ENCODE results near the gene SH3RF3.
A peak's percentile ranks its signal among the peaks of the same experiment; 100 is the strongest.

The SH3RF3 gene

GRCh38 chr2:109164739-109165221 is 35.8 kb downstream of the SH3RF3 start:
- no peak overlapping the region for H3K4ac ChIP-seq (ENCODE audit: low read depth, low read length)
- H3K4me2 ChIP-seq (ENCODE audit: low read length), result no peak overlapping the region
- no peak overlapping the region for H3K56ac ChIP-seq (ENCODE audit: low read length)
- no peak overlapping the region for H2BK120ac ChIP-seq (ENCODE audit: low read depth, low read length)
- H4K8ac ChIP-seq (ENCODE audit: low read depth, low read length), result no peak overlapping the region
- H3K4me1 ChIP-seq (ENCODE audit: control insufficient read depth, low read depth, low read length), result no peaks in the 10 kb centered on the region
- no peak overlapping the region for H4K5ac ChIP-seq (ENCODE audit: low read length)
- no peaks in the 10 kb centered on the region for H3K27me3 ChIP-seq (ENCODE audit: insufficient read depth, low read length, poor library complexity)
- DNase-seq, result no peak
- no peak overlapping the region for H2BK5ac ChIP-seq (ENCODE audit: low read length)
- no peak overlapping the region for H2BK15ac ChIP-seq (replicated peaks; ENCODE audit: low read depth)
- H3K9ac ChIP-seq (ENCODE audit: low read length), result no peak overlapping the region
- H3K4me3 ChIP-seq (ENCODE audit: low read length), result no peak overlapping the region
- no CpG with 5 or more reads among the region's 3 CpGs for WGBS (ENCODE audit: extremely low coverage, insufficient coverage, low lambda C conversion rate)
- H3K79me1 ChIP-seq (ENCODE audit: low read length), result no peaks in the 10 kb centered on the region
- H3K18ac ChIP-seq (ENCODE audit: low read length), result no peak overlapping the region
- H3K36me3 ChIP-seq (ENCODE audit: control insufficient read depth, insufficient read depth, low read length), result no peaks in the 10 kb centered on the region
- H3K79me2 ChIP-seq (ENCODE audit: control insufficient read depth, insufficient read depth, low read length), result no peaks in the 10 kb centered on the region
- no peak overlapping the region for H2AK5ac ChIP-seq (ENCODE audit: low read length)
- H3K23ac ChIP-seq (ENCODE audit: low read length), result no peak overlapping the region
- no peak overlapping the region for H3K27ac ChIP-seq (ENCODE audit: low read depth, low read length)

GRCh38 chr2:109166811-109167210 is 37.8 kb downstream of the SH3RF3 start:
- H3K9ac ChIP-seq (ENCODE audit: low read length), result no peak overlapping the region
- no peak overlapping the region for H2BK5ac ChIP-seq (ENCODE audit: low read length)
- no peak for DNase-seq
- H3K27me3 ChIP-seq (ENCODE audit: insufficient read depth, low read length, poor library complexity), result no peaks in the 10 kb centered on the region
- no peaks in the 10 kb centered on the region for H3K4me1 ChIP-seq (ENCODE audit: control insufficient read depth, low read depth, low read length)
- no peaks in the 10 kb centered on the region for H3K79me2 ChIP-seq (ENCODE audit: control insufficient read depth, insufficient read depth, low read length)
- no peaks in the 10 kb centered on the region for H3K79me1 ChIP-seq (ENCODE audit: low read length)
- no peak overlapping the region for H3K4me2 ChIP-seq (ENCODE audit: low read length)
- no peak overlapping the region for H3K27ac ChIP-seq (ENCODE audit: low read depth, low read length)
- no peak overlapping the region for H3K4me3 ChIP-seq (ENCODE audit: low read length)
- no peak overlapping the region for H3K18ac ChIP-seq (ENCODE audit: low read length)
- no peak overlapping the region for H2BK15ac ChIP-seq (replicated peaks; ENCODE audit: low read depth)
- WGBS (ENCODE audit: extremely low coverage, insufficient coverage, low lambda C conversion rate), result no CpG with 5 or more reads among the region's 2 CpGs
- H2BK120ac ChIP-seq (ENCODE audit: low read depth, low read length), result no peak overlapping the region
- no peak overlapping the region for H3K56ac ChIP-seq (ENCODE audit: low read length)
- no peaks in the 10 kb centered on the region for H3K36me3 ChIP-seq (ENCODE audit: control insufficient read depth, insufficient read depth, low read length)
- H2AK5ac ChIP-seq (ENCODE audit: low read length), result no peak overlapping the region
- no peak overlapping the region for H3K23ac ChIP-seq (ENCODE audit: low read length)
- H4K8ac ChIP-seq (ENCODE audit: low read depth, low read length), result no peak overlapping the region
- no peak overlapping the region for H4K5ac ChIP-seq (ENCODE audit: low read length)
- no peak overlapping the region for H3K4ac ChIP-seq (ENCODE audit: low read depth, low read length)

GRCh38 chr2:109168086-109168485 is 39.1 kb downstream of the SH3RF3 start:
- Histone ChIP-seq H3K27me3 (ENCODE audit: insufficient read depth, low read length, poor library complexity) (no peaks in the 10 kb centered on the region), H3K36me3 (ENCODE audit: control insufficient read depth, insufficient read depth, low read length) (no peaks in the 10 kb centered on the region), H2BK5ac (ENCODE audit: low read length) (no peak overlapping the region), H3K4me3 (ENCODE audit: low read length) (no peak overlapping the region), H2BK15ac (replicated peaks; ENCODE audit: low read depth) (no peak overlapping the region), H3K4ac (ENCODE audit: low read depth, low read length) (no peak overlapping the region), H3K56ac (ENCODE audit: low read length) (no peak overlapping the region), H3K4me2 (ENCODE audit: low read length) (no peak overlapping the region), H3K79me2 (ENCODE audit: control insufficient read depth, insufficient read depth, low read length) (no peaks in the 10 kb centered on the region), H4K5ac (ENCODE audit: low read length) (no peak overlapping the region), H2AK5ac (ENCODE audit: low read length) (no peak overlapping the region), H3K23ac (ENCODE audit: low read length) (no peak overlapping the region), H4K8ac (ENCODE audit: low read depth, low read length) (no peak overlapping the region), H2BK120ac (ENCODE audit: low read depth, low read length) (no peak overlapping the region), H3K4me1 (ENCODE audit: control insufficient read depth, low read depth, low read length) (peaks cover 2% of the 10 kb centered on the region), H3K79me1 (ENCODE audit: low read length) (no peaks in the 10 kb centered on the region), H3K18ac (ENCODE audit: low read length) (no peak overlapping the region), H3K27ac (ENCODE audit: low read depth, low read length) (no peak overlapping the region), H3K9ac (ENCODE audit: low read length) (no peak overlapping the region)
- no peak for DNase-seq
- WGBS (ENCODE audit: extremely low coverage, insufficient coverage, low lambda C conversion rate), result no CpG with 5 or more reads among the region's 2 CpGs

DNA sequence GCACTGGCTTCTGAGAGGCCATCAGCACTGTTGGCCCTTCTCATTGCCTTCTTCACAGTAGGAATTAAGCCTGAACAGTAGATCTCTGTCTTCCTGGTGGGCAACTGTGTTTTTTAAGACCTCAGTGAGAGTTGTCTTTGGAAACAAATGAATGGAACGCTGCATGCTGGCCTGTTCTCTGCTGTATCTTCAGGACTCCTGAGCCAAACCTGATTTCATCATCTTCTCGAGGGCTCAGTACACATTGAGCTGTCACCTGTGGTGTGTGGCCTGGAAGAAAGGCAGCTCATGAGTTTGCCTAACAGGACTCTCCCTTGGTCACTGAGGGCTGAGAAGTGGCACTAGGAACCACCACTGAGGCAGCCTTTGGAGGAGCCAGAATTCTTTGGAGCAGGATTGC is 39.7 kb downstream of the SH3RF3 start:
- Histone ChIP-seq H3K56ac (ENCODE audit: low read length) (no peak overlapping the region), H3K4me2 (ENCODE audit: low read length) (no peak overlapping the region), H3K18ac (ENCODE audit: low read length) (no peak overlapping the region), H4K8ac (ENCODE audit: low read depth, low read length) (no peak overlapping the region), H3K4me1 (ENCODE audit: control insufficient read depth, low read depth, low read length) (peaks cover 2% of the 10 kb centered on the region), H2BK15ac (replicated peaks; ENCODE audit: low read depth) (no peak overlapping the region), H2BK120ac (ENCODE audit: low read depth, low read length) (no peak overlapping the region), H2AK5ac (ENCODE audit: low read length) (no peak overlapping the region), H4K5ac (ENCODE audit: low read length) (no peak overlapping the region), H3K27me3 (ENCODE audit: insufficient read depth, low read length, poor library complexity) (no peaks in the 10 kb centered on the region), H3K79me1 (ENCODE audit: low read length) (no peaks in the 10 kb centered on the region), H3K9ac (ENCODE audit: low read length) (no peak overlapping the region), H3K36me3 (ENCODE audit: control insufficient read depth, insufficient read depth, low read length) (no peaks in the 10 kb centered on the region), H3K4ac (ENCODE audit: low read depth, low read length) (no peak overlapping the region), H2BK5ac (ENCODE audit: low read length) (no peak overlapping the region), H3K4me3 (ENCODE audit: low read length) (no peak overlapping the region), H3K79me2 (ENCODE audit: control insufficient read depth, insufficient read depth, low read length) (no peaks in the 10 kb centered on the region), H3K23ac (ENCODE audit: low read length) (no peak overlapping the region), H3K27ac (ENCODE audit: low read depth, low read length) (no peak overlapping the region)
- no CpG with 5 or more reads among the region's 2 CpGs for WGBS (ENCODE audit: extremely low coverage, insufficient coverage, low lambda C conversion rate)
- DNase-seq, result no peak

DNA sequence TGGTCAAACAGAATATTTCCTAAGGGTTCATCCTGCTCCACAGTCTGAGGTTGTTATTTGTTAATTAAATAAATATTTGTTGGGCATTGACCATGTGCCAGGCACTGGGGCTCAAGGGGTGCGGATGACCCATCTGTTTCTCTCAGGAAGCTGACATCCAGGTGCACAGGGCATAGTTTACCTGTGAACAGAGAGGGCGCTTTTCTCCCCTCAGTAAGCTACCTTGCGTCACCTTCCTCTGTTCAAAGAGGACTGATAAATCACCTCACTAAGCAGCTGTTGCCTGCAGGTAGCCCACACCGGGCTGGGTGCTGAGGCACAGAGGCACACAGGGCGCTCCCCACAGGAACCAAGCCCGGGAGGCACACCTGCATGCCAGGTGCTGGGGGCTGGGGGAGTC is 41.6 kb downstream of the SH3RF3 start:
- Histone ChIP-seq H2BK120ac (ENCODE audit: low read depth, low read length) (no peak overlapping the region), H4K8ac (ENCODE audit: low read depth, low read length) (no peak overlapping the region), H3K79me1 (ENCODE audit: low read length) (no peaks in the 10 kb centered on the region), H3K4me1 (ENCODE audit: control insufficient read depth, low read depth, low read length) (peaks cover 2% of the 10 kb centered on the region), H3K56ac (ENCODE audit: low read length) (no peak overlapping the region), H2BK15ac (replicated peaks; ENCODE audit: low read depth) (no peak overlapping the region), H3K4me3 (ENCODE audit: low read length) (no peak overlapping the region), H4K5ac (ENCODE audit: low read length) (no peak overlapping the region), H3K23ac (ENCODE audit: low read length) (no peak overlapping the region), H3K4me2 (ENCODE audit: low read length) (no peak overlapping the region), H3K4ac (ENCODE audit: low read depth, low read length) (no peak overlapping the region), H3K79me2 (ENCODE audit: control insufficient read depth, insufficient read depth, low read length) (no peaks in the 10 kb centered on the region), H2BK5ac (ENCODE audit: low read length) (no peak overlapping the region), H3K27ac (ENCODE audit: low read depth, low read length) (no peak overlapping the region), H3K18ac (ENCODE audit: low read length) (no peak overlapping the region), H2AK5ac (ENCODE audit: low read length) (no peak overlapping the region), H3K36me3 (ENCODE audit: control insufficient read depth, insufficient read depth, low read length) (no peaks in the 10 kb centered on the region), H3K27me3 (ENCODE audit: insufficient read depth, low read length, poor library complexity) (no peaks in the 10 kb centered on the region), H3K9ac (ENCODE audit: low read length) (no peak overlapping the region)
- no CpG with 5 or more reads among the region's 6 CpGs for WGBS (ENCODE audit: extremely low coverage, insufficient coverage, low lambda C conversion rate)
- peak; percentile 45 for DNase-seq

Measured in mesendoderm (in vitro differentiated cells).